NCI-H82 treated with DMSO at 0.1 percent for 48 hours (cell line): ENCODE measurements around the gene RPLP2.

Experiments
- DNase-seq: peaks from one replicate; lab custom pipeline; 2025; ENCODE audit not compliant: unreplicated experiment; lab: John Stamatoyannopoulos, UW

Gene RPLP2

GRCh38 chr11:790721-791564 lies 18.8 kb upstream of the RPLP2 start:
- DNase-seq = no peak

- DNase-seq = no peak
Observed at GRCh38 chr11:791658-792534, 17.9 kb upstream of the RPLP2 start.

- DNase-seq = no peak
Observed at GRCh38 chr11:792535-792821, 17.3 kb upstream of the RPLP2 start.

- no peak for DNase-seq
Observed at GRCh38 chr11:792873-793272, 16.9 kb upstream of the RPLP2 start.

- no peak for DNase-seq
Observed at GRCh38 chr11:793556-793955, 16.2 kb upstream of the RPLP2 start.

- DNase-seq = no peak
Observed at GRCh38 chr11:794013-794765, 15.6 kb upstream of the RPLP2 start.

GRCh38 chr11:794766-795633 lies 14.8 kb upstream of the RPLP2 start:
- DNase-seq = no peak

GRCh38 chr11:795634-796564 lies 13.9 kb upstream of the RPLP2 start:
- peak; percentile 12 for DNase-seq

- DNase-seq = no peak
Observed at GRCh38 chr11:796565-797295, 13.0 kb upstream of the RPLP2 start.

- DNase-seq = peak; percentile 65
Observed at GRCh38 chr11:797296-798092, 12.3 kb upstream of the RPLP2 start.

GRCh38 chr11:798093-798713 lies 11.6 kb upstream of the RPLP2 start, which contains the start of gene SLC25A22:
SLC25A22 (minus strand) TSS chr11:798281; CDS start chr11:795006, 3,275 bp downstream.
- DNase-seq = peak; percentile 15

- no peak for DNase-seq
Observed at GRCh38 chr11:799641-800316, 10.0 kb upstream of the RPLP2 start.

- no peak for DNase-seq
Observed at GRCh38 chr11:800473-800872, 9.3 kb upstream of the RPLP2 start.

GRCh38 chr11:801097-801780 lies 8.5 kb upstream of the RPLP2 start:
- no peak for DNase-seq

- no peak for DNase-seq
Observed at GRCh38 chr11:802018-802617, 7.6 kb upstream of the RPLP2 start.
